Aorta (tissue), 5 donors: ENCODE results near the gene RAD54L. TPM values are rescaled to one million over a fixed set of nuclear protein-coding genes. Genes with fewer than 3 reads are reported as not detected.
"Not testable (repeated sequence)": the region's sequence is repeated elsewhere in the genome, so short reads cannot be mapped to it uniquely, and the experiment has no call there.

Experiments
- ATAC-seq: fragments of 200-7000 bp; cut with Tn5 transposase; one replicate; pipeline ENCODE4 v1.9.1; 2022; ENCODE audit warnings: moderate library complexity; ENCODE audit not compliant: low FRiP score
- DNase-seq, 2 donors: peaks; one replicate each; pipeline ENCODE4 v3.0.0-alpha.2; 2020
- H3K27ac ChIP-seq, 2 donors: one replicate each; pipeline ENCODE4 v1.5.1; 2013; ENCODE audit warnings: low read length in 2 of 2, mild to moderate bottlenecking in 2 of 2, moderate library complexity in 2 of 2, control low read depth in 1 of 2, inconsistent platforms in 1 of 2, low read depth in 1 of 2
- H3K27me3 ChIP-seq, 2 donors: one replicate each; pipeline ENCODE4 v1.6.1; 2013; ENCODE audit warnings: control low read depth in 1 of 2, low read length in 1 of 2, mild to moderate bottlenecking in 1 of 2, moderate library complexity in 1 of 2; ENCODE audit not compliant: insufficient read depth in 2 of 2, control insufficient read depth in 1 of 2
- H3K36me3 ChIP-seq, 2 donors: one replicate each; pipeline ENCODE4 v1.6.1; 2013; ENCODE audit warnings: control low read depth in 1 of 2, low read length in 1 of 2, mild to moderate bottlenecking in 1 of 2; ENCODE audit not compliant: insufficient read depth in 2 of 2, control insufficient read depth in 1 of 2
- H3K4me1 ChIP-seq, 2 donors: one replicate each; pipeline ENCODE4 v1.6.1; 2013; ENCODE audit warnings: low read length in 2 of 2, control low read depth in 1 of 2, mild to moderate bottlenecking in 1 of 2, moderate library complexity in 1 of 2; ENCODE audit not compliant: insufficient read depth in 2 of 2, control insufficient read depth in 1 of 2
- H3K4me3 ChIP-seq, 2 donors: one replicate each; pipeline ENCODE4 v1.5.1; 2013; ENCODE audit warnings: low read length in 2 of 2, control low read depth in 1 of 2, mild to moderate bottlenecking in 1 of 2
- H3K9me3 ChIP-seq: one replicate; pipeline ENCODE4 v1.6.1; 2013; ENCODE audit warnings: mild to moderate bottlenecking, low read length; ENCODE audit not compliant: control insufficient read depth
- WGBS, 2 donors: extraction: QIAGEN DNeasy Blood & Tissue Kit; methylation state at CpG; one replicate each; pipeline ENCODE4 v1.1.7; 2013; 5-methylcytosine and 5-hydroxymethylcytosine counted together
- intact Hi-C, 2 donors: fragments of 100-400 bp; cut with DNase I; formaldehyde crosslinking; loops; one replicate each; pipeline versions ENCODE4 v1.14.2 to v1.15.0; 2022
- polyA plus RNA-seq, 2 donors: library from polyadenylated mRNA; stranded (reverse); fragments of 200-250 nt; gene quantifications; one replicate each; pipeline ENCODE4 v1.2.3, GENCODE V29; 2013
- total RNA-seq, 2 donors: library from RNA; stranded (reverse); fragmentation: NEBNext Ultra II Directional; extraction: Animal tissue kit (Norgen Biotek cat#: 25700); gene quantifications; one replicate each; pipeline ENCODE4 v1.2.1, GENCODE V29; 2021
- donor health status: healthy with polysubstance abuse.
- donor health status: Bipolar disorder and iron deficiency.
- donor health status: DM: no; HTN: no; CAD: no.
- donor health status: DM: no; HTN: no; CAD: no.
- donor health status: DM: yes; HTN: yes; CAD: no.

Gene RAD54L
- total and polyA plus RNA-seq, 4 donors = 1.6 to 4.2 (median 2.3) TPM; not detected in 1

- Histone ChIP-seq H3K4me3 (no peak overlapping the region), H3K4me1 (no peaks in the 10 kb centered on the region), H3K27ac (no peak overlapping the region), H3K36me3 (no peaks in the 10 kb centered on the region), H3K27me3 (no peaks in the 10 kb centered on the region), H3K9me3 (no peaks in the 10 kb centered on the region)
- 92 to 93% methylated on average over 3 of the region's 3 CpGs for WGBS, 2 donors
- intact Hi-C loops = no loop called here
- ATAC-seq (no peak), DNase-seq (no peak)
These were observed 37.0 kb upstream of the RAD54L start for GRCh38 chr1:46210561-46210960.

- Histone ChIP-seq H3K27me3 (no peaks in the 10 kb centered on the region), H3K36me3 (no peaks in the 10 kb centered on the region), H3K9me3 (no peaks in the 10 kb centered on the region), H3K4me1 (no peaks in the 10 kb centered on the region), H3K4me3 (no peak overlapping the region), H3K27ac (no peak overlapping the region)
- WGBS, 2 donors = 78% methylated on average over 2 of the region's 2 CpGs
- DNase-seq (no peak), ATAC-seq (no peak)
- intact Hi-C loops = no loop called here
These were observed 36.5 kb upstream of the RAD54L start for GRCh38 chr1:46211051-46211450.

- ATAC-seq (no peak), DNase-seq (no peak)
- Histone ChIP-seq H3K9me3 (no peaks in the 10 kb centered on the region), H3K4me1 (no peaks in the 10 kb centered on the region), H3K27me3 (no peaks in the 10 kb centered on the region), H3K27ac (no peak overlapping the region), H3K4me3 (no peak overlapping the region), H3K36me3 (peaks cover 0 to 3% of the 10 kb centered on the region in 2 donors)
- intact Hi-C loops = no loop called here
These were observed 32.1 kb upstream of the RAD54L start for GRCh38 chr1:46215504-46215903.

GRCh38 chr1:46218443-46218842, 29.1 kb upstream of the RAD54L start:
- no peaks in the 10 kb centered on the region for H3K4me1 ChIP-seq
- 87 to 92% methylated on average over 8 of the region's 8 CpGs for WGBS, 2 donors
- no peak overlapping the region for H3K4me3 ChIP-seq
- H3K9me3 ChIP-seq = no peaks in the 10 kb centered on the region
- H3K27me3 ChIP-seq = no peaks in the 10 kb centered on the region
- intact Hi-C loops = no loop called here
- DNase-seq (no peak), ATAC-seq (no peak)
- H3K27ac ChIP-seq = no peak overlapping the region
- H3K36me3 ChIP-seq = peaks cover 0 to 3% of the 10 kb centered on the region in 2 donors

- ATAC-seq = no peak
- Histone ChIP-seq H3K4me1 (no peaks in the 10 kb centered on the region), H3K4me3 (no peak overlapping the region), H3K27me3 (no peaks in the 10 kb centered on the region), H3K27ac (no peak overlapping the region), H3K9me3 (no peaks in the 10 kb centered on the region), H3K36me3 (peaks cover 0 to 3% of the 10 kb centered on the region in 2 donors)
- 77 to 78% methylated on average over 18 of the region's 18 CpGs for WGBS, 2 donors
- intact Hi-C loops = no loop called here
- DNase-seq = no peak
These were observed 27.7 kb upstream of the RAD54L start for GRCh38 chr1:46219551-46220520.

GRCh38 chr1:46220808-46221207, 26.8 kb upstream of the RAD54L start:
- Histone ChIP-seq H3K9me3 (no peaks in the 10 kb centered on the region), H3K36me3 (peaks cover 0 to 3% of the 10 kb centered on the region in 2 donors), H3K4me3 (no peak overlapping the region), H3K27me3 (no peaks in the 10 kb centered on the region), H3K27ac (no peak overlapping the region), H3K4me1 (no peaks in the 10 kb centered on the region)
- ATAC-seq = no peak
- no peak for DNase-seq
- 65 to 67% methylated on average over 3 of the region's 3 CpGs for WGBS, 2 donors
- intact Hi-C loops = no loop called here

- Histone ChIP-seq H3K36me3 (peaks cover 0 to 3% of the 10 kb centered on the region in 2 donors), H3K9me3 (no peaks in the 10 kb centered on the region), H3K4me3 (no peak overlapping the region), H3K27ac (no peak overlapping the region), H3K4me1 (no peaks in the 10 kb centered on the region), H3K27me3 (no peaks in the 10 kb centered on the region)
- DNase-seq (no peak), ATAC-seq (no peak)
- 60 to 63% methylated on average over 4 of the region's 4 CpGs for WGBS, 2 donors
- intact Hi-C loops = loop anchor here (2.0 kb wide), 3 partner anchors 39 to 185 kb away; partner anchors contain the start of gene P3R3URF (in 1 of the 2)
These were observed 25.8 kb upstream of the RAD54L start for GRCh38 chr1:46221749-46222148.

- DNase-seq, H3K36me3 ChIP-seq, H3K27ac ChIP-seq, H3K4me1 ChIP-seq, H3K27me3 ChIP-seq, H3K4me3 ChIP-seq, ATAC-seq, H3K9me3 ChIP-seq: not testable (repeated sequence)
- intact Hi-C loops = loop anchor here (2.0 kb wide), 3 partner anchors 40 to 186 kb away; partner anchors contain the start of gene P3R3URF (in 1 of the 2)
- 70 to 74% methylated on average over 11 of the region's 11 CpGs for WGBS, 2 donors
These were observed 24.5 kb upstream of the RAD54L start for GRCh38 chr1:46223055-46223454.
